ENCODE results near the gene PIN4. TPM values are rescaled to one million over a fixed set of nuclear protein-coding genes. Genes with fewer than 3 reads are reported as not detected.

PIN4 gene
- total and polyA plus RNA-seq, 9 donors = 5.3 to 33.6 (median 10.1) TPM

DNA sequence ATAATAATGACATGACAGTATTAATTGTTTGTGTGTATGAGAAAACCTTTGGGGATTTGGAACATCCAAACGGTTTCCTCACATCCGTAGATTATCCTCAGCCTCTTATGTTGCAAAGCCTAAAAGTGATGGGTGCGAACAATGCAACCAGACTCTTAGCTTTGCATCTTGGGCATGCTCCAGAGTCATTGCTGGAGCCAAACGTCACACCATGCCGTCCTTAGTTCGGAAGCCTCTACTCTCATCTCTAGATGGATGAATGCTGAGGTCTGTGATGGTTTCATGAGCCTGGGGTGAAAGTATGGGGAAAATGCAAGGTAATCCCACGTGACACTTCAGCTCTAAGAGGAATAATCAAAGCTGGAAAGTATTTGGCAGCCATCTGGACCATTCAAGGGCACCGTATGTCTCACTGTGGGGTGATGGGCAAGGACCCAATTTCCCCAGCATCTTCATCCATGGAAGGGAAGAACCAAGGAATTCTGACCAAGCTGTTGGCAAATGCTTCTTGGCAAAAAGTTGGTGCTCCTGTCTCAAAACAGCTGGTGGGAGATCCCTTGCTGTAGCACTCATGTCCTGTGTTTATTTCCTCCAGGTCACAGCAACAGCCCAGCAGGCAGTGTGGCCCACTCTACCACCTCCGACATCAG, 43.6 kb upstream of the PIN4 start:
- H3K9me3 ChIP-seq = no peaks in the 10 kb centered on the region
- no peaks in the 10 kb centered on the region for H3K36me3 ChIP-seq
- no peak overlapping the region for H3K4me3 ChIP-seq
- no peak for DNase-seq
- H3K4me1 ChIP-seq (ENCODE audit: insufficient read depth) = no peaks in the 10 kb centered on the region
- no peak overlapping the region for H3K27ac ChIP-seq
- H3K27me3 ChIP-seq = no peaks in the 10 kb centered on the region
- TF ChIP-seq, protein P1, sequence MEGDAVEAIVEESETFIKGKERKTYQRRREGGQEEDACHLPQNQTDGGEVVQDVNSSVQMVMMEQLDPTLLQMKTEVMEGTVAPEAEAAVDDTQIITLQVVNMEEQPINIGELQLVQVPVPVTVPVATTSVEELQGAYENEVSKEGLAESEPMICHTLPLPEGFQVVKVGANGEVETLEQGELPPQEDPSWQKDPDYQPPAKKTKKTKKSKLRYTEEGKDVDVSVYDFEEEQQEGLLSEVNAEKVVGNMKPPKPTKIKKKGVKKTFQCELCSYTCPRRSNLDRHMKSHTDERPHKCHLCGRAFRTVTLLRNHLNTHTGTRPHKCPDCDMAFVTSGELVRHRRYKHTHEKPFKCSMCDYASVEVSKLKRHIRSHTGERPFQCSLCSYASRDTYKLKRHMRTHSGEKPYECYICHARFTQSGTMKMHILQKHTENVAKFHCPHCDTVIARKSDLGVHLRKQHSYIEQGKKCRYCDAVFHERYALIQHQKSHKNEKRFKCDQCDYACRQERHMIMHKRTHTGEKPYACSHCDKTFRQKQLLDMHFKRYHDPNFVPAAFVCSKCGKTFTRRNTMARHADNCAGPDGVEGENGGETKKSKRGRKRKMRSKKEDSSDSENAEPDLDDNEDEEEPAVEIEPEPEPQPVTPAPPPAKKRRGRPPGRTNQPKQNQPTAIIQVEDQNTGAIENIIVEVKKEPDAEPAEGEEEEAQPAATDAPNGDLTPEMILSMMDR (IDR thresholded peaks at IDR 0.05) = no peak
- TF ChIP-seq EP300 (IDR thresholded peaks at IDR 0.05) (no peak), POLR2A (IDR thresholded peaks at IDR 0.05) (no peak)
- WGBS, 3 donors = 73 to 78% (median 75%) methylated on average over 9 of the region's 9 CpGs
- intact Hi-C loops (cut with DNase I) = no loop called here

DNA sequence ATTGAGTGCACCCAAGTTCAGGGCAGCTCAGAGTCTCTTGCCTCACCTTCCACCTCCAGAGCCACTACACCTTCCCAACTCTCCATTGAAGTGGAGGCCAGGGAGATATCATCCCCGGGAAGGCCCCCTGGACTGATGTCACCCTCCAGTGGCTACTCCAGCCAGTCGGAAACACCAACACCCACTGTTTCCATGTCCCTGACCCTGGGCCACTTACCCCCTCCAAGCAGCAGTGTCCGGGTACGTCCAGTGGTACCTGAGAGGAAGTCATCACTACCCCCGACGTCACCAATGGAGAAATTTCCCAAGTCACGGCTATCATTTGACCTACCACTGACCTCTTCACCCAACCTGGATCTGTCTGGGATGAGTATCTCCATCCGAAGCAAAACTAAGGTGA, 42.0 kb upstream of the PIN4 start:
- no peaks in the 10 kb centered on the region for H3K36me3 ChIP-seq
- intact Hi-C loops (cut with DNase I) = no loop called here
- H3K4me1 ChIP-seq (ENCODE audit: insufficient read depth) = no peaks in the 10 kb centered on the region
- TF ChIP-seq EP300 (IDR thresholded peaks at IDR 0.05) = no peak
- TF ChIP-seq, protein P1 (IDR thresholded peaks at IDR 0.05) = no peak
- no peak for TF ChIP-seq POLR2A (IDR thresholded peaks at IDR 0.05)
- DNase-seq = no peak
- H3K4me3 ChIP-seq = no peak overlapping the region
- WGBS, 3 donors = 83 to 93% (median 88%) methylated on average over 8 of the region's 8 CpGs
- H3K27ac ChIP-seq = no peak overlapping the region
- no peaks in the 10 kb centered on the region for H3K27me3 ChIP-seq
- H3K9me3 ChIP-seq = no peaks in the 10 kb centered on the region

DNA sequence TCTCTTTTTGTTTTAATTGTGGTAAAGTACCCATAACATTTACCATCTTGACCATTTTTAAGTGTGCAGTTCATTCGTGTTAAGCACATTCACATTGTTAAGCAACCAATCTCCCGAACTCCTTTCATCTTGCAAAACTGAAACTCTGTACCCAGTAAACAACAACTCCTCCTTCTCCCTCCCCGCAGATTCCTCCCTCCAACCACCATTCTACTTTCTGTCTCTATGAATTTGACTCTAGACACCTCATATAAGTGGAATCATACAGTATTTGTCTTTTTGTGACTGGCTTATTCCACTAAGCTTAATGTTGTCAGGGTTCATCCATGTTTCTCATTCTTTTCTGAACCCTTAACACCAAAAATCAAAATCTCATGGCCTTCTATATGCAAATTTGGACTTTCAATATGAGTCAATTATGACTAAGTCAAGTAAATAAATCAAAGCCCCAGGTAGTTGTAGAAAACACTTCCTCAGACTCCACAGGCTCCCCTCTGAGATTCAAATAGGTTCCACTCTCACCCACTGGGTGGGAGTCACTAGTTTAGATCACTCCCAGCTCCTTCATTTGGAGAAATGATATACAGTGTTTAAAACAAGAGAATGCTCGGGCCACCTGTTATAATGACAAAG, 40.1 kb upstream of the PIN4 start:
- Histone ChIP-seq H3K4me1 (ENCODE audit: insufficient read depth) (no peaks in the 10 kb centered on the region), H3K27ac (no peak overlapping the region), H3K27me3 (no peaks in the 10 kb centered on the region), H3K4me3 (no peak overlapping the region), H3K9me3 (no peaks in the 10 kb centered on the region), H3K36me3 (no peaks in the 10 kb centered on the region)
- TF ChIP-seq POLR2A (IDR thresholded peaks at IDR 0.05) = no peak
- TF ChIP-seq, protein P1 (IDR thresholded peaks at IDR 0.05) = no peak
- 48 to 54% (median 53%) methylated on average over 4 of the region's 4 CpGs for WGBS, 3 donors
- no peak for DNase-seq
- intact Hi-C loops (cut with DNase I) = no loop called here

DNA sequence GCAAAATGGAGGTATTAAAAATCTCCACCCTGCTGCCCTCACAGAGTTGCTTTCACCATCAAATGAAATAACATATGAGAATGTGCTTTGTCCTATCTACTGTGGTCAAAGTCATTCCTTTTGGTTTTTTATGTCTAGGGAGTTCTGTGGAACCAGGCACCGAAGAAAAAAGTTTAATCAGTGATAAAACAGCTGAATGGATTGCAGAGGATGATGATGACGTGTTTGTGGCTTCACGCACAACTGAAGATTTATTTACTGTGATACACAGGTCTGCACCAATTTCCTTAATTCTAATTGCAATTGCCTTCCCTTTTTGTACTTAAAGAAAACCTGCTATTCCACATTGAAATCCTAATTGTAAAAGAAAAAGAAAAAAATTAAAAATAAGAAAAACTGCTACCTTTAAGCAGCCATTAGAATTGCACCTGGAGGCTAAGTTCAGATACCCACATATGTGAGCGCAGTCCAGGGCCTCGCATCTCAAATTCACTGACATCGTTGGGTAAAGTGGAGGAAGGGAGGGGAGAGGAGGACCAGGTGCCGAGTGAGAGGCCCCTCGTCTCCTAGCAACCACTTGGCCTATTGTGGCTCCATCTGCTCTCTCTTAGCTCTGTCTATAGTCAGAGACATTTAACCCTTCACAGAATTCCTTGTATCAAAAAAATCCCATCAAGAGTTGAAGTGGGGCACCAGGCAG, 39.3 kb upstream of the PIN4 start:
- TF ChIP-seq POLR2A (IDR thresholded peaks at IDR 0.05) = no peak
- TF ChIP-seq EP300 (IDR thresholded peaks at IDR 0.05) = no peak
- TF ChIP-seq, protein P1 (IDR thresholded peaks at IDR 0.05) = no peak
- intact Hi-C loops (cut with DNase I) = no loop called here
- Histone ChIP-seq H3K4me3 (no peak overlapping the region), H3K27ac (no peak overlapping the region), H3K9me3 (no peaks in the 10 kb centered on the region), H3K27me3 (no peaks in the 10 kb centered on the region), H3K4me1 (ENCODE audit: insufficient read depth) (no peaks in the 10 kb centered on the region), H3K36me3 (no peaks in the 10 kb centered on the region)
- WGBS, 3 donors = 52 to 56% (median 53%) methylated on average over 8 of the region's 8 CpGs
- DNase-seq = no peak
